Tibial artery (tissue), 4 donors: ENCODE measurements around the gene TINAGL1.

Source experiments
- DNase-seq, 2 donors: peaks; one replicate each; pipeline ENCODE4 v3.0.0-alpha.2; 2019
- H3K27ac ChIP-seq, 2 donors: fragments of 200-600 bp; sonication (generic) in 1 of 2; 1 replicate in 1 of 2; 2 replicates in 1 of 2; pipeline ENCODE4 v1.5.1; 2018 to 2019; ENCODE audit warnings: mild to moderate bottlenecking in 1 of 2
- H3K27me3 ChIP-seq, 2 donors: fragments of 200-600 bp; sonication (generic) in 1 of 2; one replicate each; pipeline versions ENCODE4 v1.5.1 to v1.6.0; 2016 to 2019
- H3K36me3 ChIP-seq, 3 donors: fragments of 200-600 bp; sonication (generic) in 2 of 3; one replicate each; pipeline ENCODE4 v1.5.1; 2016 to 2019; ENCODE audit warnings: mild to moderate bottlenecking in 2 of 3
- H3K4me1 ChIP-seq, 4 donors: fragments of 200-600 bp; sonication (generic) in 2 of 4; 1 replicate in 3 of 4; 2 replicates in 1 of 4; pipeline ENCODE4 v1.5.1; 2016 to 2019
- H3K4me3 ChIP-seq, 2 donors: fragments of 200-600 bp; sonication (generic) in 1 of 2; 1 replicate in 1 of 2; 2 replicates in 1 of 2; pipeline ENCODE4 v1.5.1; 2018 to 2019; ENCODE audit warnings: mild to moderate bottlenecking in 2 of 2
- H3K9me3 ChIP-seq, 3 donors: fragments of 200-600 bp; sonication (generic) in 1 of 3; one replicate each; pipeline ENCODE4 v1.5.1; 2016 to 2019
- intact Hi-C: fragments of 100-400 bp; cut with DNase I; formaldehyde crosslinking; loops from one replicate; pipeline ENCODE4 v1.15.0; 2023; ENCODE audit warnings: low total_unique reads
- TF ChIP-seq, protein P1 (sequence below), 2 experiments: fragments of 200-600 bp in 1 of 2; fragments of 450-650 bp in 1 of 2; IDR thresholded peaks; one replicate each; pipeline ENCODE4 v1.5.1; 2017 to 2019; ENCODE audit warnings: antibody characterized with exemption in 2 of 2, mild to moderate bottlenecking in 1 of 2, moderate library complexity in 1 of 2

The TINAGL1 gene

DNA sequence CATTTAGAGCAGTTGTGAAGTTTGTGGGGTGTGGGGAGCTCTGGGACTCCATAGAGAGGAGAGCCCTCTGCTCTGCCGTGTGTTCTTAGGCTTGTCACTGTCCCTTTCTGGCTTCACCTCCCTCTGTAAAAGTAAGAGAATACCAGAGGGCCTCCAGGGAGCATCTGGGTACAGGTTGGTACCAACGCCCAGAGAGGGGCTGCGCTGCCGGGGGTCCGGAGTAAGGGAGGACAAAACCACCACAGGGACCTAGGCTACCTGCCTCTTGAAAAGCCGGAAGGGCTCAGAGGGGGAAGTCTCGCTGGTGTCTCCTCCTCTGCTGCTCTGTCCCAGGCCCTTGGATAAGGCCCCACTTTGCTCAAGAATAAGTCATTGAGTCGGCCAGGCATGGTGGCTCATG lies 3.1 kb upstream of the TINAGL1 start:
- intact Hi-C loops = no loop called here
- H3K36me3 ChIP-seq = no peaks in the 10 kb centered on the region
- H3K27ac ChIP-seq = peak overlapping the region; percentile 87 to 91
- no peaks in the 10 kb centered on the region for H3K27me3 ChIP-seq
- TF ChIP-seq, protein P1, sequence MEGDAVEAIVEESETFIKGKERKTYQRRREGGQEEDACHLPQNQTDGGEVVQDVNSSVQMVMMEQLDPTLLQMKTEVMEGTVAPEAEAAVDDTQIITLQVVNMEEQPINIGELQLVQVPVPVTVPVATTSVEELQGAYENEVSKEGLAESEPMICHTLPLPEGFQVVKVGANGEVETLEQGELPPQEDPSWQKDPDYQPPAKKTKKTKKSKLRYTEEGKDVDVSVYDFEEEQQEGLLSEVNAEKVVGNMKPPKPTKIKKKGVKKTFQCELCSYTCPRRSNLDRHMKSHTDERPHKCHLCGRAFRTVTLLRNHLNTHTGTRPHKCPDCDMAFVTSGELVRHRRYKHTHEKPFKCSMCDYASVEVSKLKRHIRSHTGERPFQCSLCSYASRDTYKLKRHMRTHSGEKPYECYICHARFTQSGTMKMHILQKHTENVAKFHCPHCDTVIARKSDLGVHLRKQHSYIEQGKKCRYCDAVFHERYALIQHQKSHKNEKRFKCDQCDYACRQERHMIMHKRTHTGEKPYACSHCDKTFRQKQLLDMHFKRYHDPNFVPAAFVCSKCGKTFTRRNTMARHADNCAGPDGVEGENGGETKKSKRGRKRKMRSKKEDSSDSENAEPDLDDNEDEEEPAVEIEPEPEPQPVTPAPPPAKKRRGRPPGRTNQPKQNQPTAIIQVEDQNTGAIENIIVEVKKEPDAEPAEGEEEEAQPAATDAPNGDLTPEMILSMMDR (IDR thresholded peaks at IDR 0.05) = no peak
- no peaks in the 10 kb centered on the region for H3K9me3 ChIP-seq
- H3K4me1 ChIP-seq = peaks cover 0 to 73% (median 58%) of the 10 kb centered on the region in 4 donors
- DNase-seq = peak in 1 of 2 donors; percentile 14
- no peak overlapping the region for H3K4me3 ChIP-seq

DNA sequence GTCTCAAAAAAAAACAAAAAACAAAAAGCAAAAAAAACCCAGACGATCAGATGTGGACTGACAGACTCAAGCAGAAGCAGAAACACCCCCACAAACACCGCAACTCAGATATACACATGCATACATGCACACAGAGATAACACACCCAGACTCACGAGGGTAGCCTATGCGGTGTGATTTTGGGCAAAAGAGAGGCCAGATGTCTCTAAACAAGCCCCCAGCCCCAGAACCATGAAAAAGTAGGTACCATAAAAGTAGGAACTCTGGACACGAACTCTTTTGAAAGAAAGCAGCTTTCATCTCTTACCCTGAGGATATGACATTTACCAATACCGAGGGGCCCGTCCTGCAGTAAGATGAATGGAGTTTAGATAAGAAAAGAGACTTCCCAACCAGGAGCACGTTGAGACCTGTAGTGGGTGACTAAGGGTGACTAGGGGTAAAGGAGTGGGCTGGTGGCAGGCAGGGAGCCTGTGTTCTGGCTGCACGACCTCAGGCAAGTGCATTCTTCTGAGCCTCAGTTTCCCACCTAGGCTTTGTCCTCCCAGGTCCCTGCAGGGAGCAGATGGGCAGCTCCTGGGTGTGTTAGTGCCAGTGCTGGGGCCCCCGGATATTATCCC lies 1.5 kb upstream of the TINAGL1 start:
- peaks cover 0 to 5% (median 0%) of the 10 kb centered on the region in 3 donors for H3K36me3 ChIP-seq
- H3K27ac ChIP-seq = peak overlapping the region; percentile 87 to 91
- peaks cover 0 to 68% (median 50%) of the 10 kb centered on the region in 4 donors for H3K4me1 ChIP-seq
- intact Hi-C loops = no loop called here
- no peak for DNase-seq
- H3K9me3 ChIP-seq = no peaks in the 10 kb centered on the region
- H3K4me3 ChIP-seq = peak overlapping the region; percentile 72 to 81
- TF ChIP-seq, protein P1 (IDR thresholded peaks at IDR 0.05) = no peak
- H3K27me3 ChIP-seq = no peaks in the 10 kb centered on the region

DNA sequence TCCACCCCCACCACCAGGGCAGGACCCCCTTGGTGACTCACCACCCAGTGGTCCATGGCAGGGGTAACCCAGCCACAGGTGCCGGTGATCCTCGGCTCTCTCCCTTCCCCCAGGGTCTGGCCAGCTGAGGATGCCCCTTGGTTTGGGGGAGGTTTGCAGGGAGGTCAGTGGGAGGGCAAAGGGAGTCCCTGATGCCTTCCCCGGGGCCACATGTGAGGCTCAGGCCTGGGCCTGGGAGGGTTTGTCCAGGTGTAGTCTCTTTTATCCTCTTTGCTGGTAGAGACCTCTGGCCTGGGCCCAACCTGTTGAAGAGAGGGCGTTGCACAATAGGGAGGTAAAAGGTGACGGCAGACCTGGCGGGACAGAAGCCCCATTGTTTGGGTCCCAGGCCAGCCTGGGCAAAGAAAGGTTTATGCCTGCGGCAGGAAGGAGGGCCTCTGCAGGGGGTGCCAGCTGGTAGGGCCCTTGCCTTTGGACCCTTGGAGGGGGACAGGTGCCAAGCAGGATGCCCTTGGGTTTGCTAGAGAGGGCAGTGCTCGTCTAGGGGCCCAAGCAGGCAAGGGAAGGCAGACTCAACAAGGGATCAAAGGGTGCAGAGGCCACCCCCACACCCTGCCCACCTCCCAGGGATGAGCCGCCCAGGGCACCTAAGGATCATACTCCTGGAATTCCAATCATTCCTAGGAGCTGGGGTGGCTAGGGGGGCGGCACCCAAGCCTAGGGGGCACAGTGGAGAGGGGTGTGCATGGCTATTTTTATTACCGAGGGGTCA lies 760 bp upstream of the TINAGL1 start:
- no peak for DNase-seq
- Histone ChIP-seq H3K36me3 (peaks cover 0 to 5% (median 0%) of the 10 kb centered on the region in 3 donors), H3K4me1 (peaks cover 0 to 71% (median 51%) of the 10 kb centered on the region in 4 donors), H3K4me3 (peak overlapping the region; percentile 72 to 81), H3K27me3 (no peaks in the 10 kb centered on the region), H3K9me3 (no peaks in the 10 kb centered on the region), H3K27ac (peak overlapping the region; percentile 87 to 91)
- intact Hi-C loops = no loop called here
- TF ChIP-seq, protein P1 (IDR thresholded peaks at IDR 0.05) = no peak

DNA sequence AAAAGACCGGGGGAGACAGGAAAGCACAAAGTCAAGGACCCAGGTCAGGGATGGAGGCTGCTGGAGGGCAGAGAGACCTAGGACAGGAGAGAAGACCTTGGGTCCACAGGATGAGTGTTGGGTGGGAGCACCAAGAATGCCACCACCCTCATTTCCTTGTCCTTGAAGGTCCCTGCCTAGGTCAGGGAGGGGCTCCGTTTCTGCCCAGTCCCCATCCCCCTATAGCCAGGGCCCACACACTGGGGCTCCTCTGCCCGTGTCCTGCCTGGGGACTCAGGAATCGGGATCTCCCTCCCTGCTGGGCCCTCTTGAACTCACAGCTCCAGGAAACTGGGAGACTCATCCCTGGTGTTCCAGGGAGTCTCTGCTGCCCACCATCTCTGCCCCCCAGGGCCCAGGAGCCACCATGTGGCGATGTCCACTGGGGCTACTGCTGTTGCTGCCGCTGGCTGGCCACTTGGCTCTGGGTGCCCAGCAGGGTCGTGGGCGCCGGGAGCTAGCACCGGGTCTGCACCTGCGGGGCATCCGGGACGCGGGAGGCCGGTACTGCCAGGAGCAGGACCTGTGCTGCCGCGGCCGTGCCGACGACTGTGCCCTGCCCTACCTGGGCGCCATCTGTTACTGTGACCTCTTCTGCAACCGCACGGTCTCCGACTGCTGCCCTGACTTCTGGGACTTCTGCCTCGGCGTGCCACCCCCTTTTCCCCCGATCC lies 584 bp downstream of the TINAGL1 start:
- TF ChIP-seq, protein P1 (IDR thresholded peaks at IDR 0.05) = no peak
- H3K36me3 ChIP-seq = peaks cover 0 to 5% (median 5%) of the 10 kb centered on the region in 3 donors
- peak overlapping the region; percentile 72 to 81 for H3K4me3 ChIP-seq
- intact Hi-C loops = no loop called here
- no peak for DNase-seq
- peaks cover 0 to 72% (median 58%) of the 10 kb centered on the region in 4 donors for H3K4me1 ChIP-seq
- no peaks in the 10 kb centered on the region for H3K27me3 ChIP-seq
- no peaks in the 10 kb centered on the region for H3K9me3 ChIP-seq
- peak overlapping the region; percentile 87 to 91 for H3K27ac ChIP-seq

DNA sequence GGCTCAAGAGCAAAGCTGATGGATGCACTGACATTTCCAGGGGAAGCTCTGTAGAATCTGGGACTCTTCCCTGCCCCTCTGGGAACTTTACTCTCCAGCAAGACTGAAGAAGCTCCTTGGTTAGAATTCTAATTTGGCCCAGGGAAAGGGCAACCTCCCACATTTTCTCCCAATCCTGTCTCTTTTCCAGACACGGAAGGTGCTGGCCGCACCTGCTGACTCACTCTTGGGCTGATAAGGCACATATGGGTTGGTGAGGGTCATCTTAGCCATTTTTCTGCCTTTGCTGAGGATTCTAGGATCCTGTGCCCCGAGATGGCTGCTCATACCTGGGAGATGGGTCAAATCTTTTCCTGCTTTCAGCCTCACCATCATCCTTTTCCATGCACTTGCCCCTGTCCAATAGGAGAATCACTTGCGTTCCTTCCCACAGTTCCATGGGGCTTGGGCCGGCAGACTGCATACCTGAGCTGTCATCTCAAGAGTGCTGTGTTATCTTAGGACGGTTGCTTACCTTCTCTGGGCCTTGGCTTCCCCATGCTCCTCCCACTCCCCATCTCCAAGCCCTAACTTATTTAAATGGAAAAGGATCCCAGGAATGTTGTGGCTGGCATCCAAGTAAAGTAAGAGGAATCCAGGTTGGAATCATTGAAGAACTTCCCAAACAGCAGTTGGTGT lies 1.3 kb downstream of the TINAGL1 start:
- H3K27me3 ChIP-seq = no peaks in the 10 kb centered on the region
- TF ChIP-seq, protein P1 (IDR thresholded peaks at IDR 0.05) = no peak
- H3K27ac ChIP-seq = peak overlapping the region; percentile 87 to 91
- H3K4me3 ChIP-seq = peak overlapping the region; percentile 72 to 81
- H3K36me3 ChIP-seq = peaks cover 5 to 7% (median 5%) of the 10 kb centered on the region in 3 donors
- H3K4me1 ChIP-seq = peaks cover 0 to 72% (median 60%) of the 10 kb centered on the region in 4 donors
- no peak for DNase-seq
- intact Hi-C loops = no loop called here
- no peaks in the 10 kb centered on the region for H3K9me3 ChIP-seq
